Adrenal gland (tissue), 12 donors: ENCODE results near the gene ATF6. TPM values are rescaled to one million over a fixed set of nuclear protein-coding genes. Genes with fewer than 3 reads are reported as not detected.
A peak's percentile ranks its signal among the peaks of the same experiment; 100 is the strongest.

ENCODE experiments used
- DNase-seq, 7 donors: peaks; one replicate each; pipeline ENCODE4 v3.0.0-alpha.2; 2019 to 2020
- H3K27ac ChIP-seq, 5 donors: fragments of 200-600 bp; sonication (generic) in 4 of 5; 1 replicate in 3 of 5; 2 replicates in 2 of 5; pipeline versions ENCODE4 v1.5.1 to v1.8.0; 2016 to 2020; ENCODE audit warnings: mild to moderate bottlenecking in 1 of 5
- H3K27me3 ChIP-seq: fragments of 200-600 bp; 2 replicates; pipeline ENCODE4 v1.8.0; 2021
- H3K36me3 ChIP-seq, 2 donors: fragments of 200-600 bp; replicated peaks in 1 of 2; 1 replicate in 1 of 2; 2 replicates in 1 of 2; pipeline versions ENCODE4 v1.5.1 to v1.8.0; 2018 to 2022
- H3K4me1 ChIP-seq, 2 donors: fragments of 200-600 bp; replicated peaks in 1 of 2; 1 replicate in 1 of 2; 2 replicates in 1 of 2; pipeline versions ENCODE4 v1.5.1 to v1.8.0; 2018 to 2021
- H3K4me3 ChIP-seq, 4 donors: fragments of 200-600 bp; sonication (generic) in 3 of 4; one replicate each; pipeline ENCODE4 v1.5.1; 2016 to 2018
- H3K9me3 ChIP-seq, 3 donors: fragments of 200-600 bp; sonication (generic) in 1 of 3; replicated peaks in 1 of 3; 1 replicate in 2 of 3; 2 replicates in 1 of 3; pipeline versions ENCODE4 v1.5.1 to v1.8.0; 2016 to 2021
- POLR2A ChIP-seq, 2 donors: fragments of 450-650 bp; IDR thresholded peaks; one replicate each; pipeline ENCODE4 v1.6.1; 2017; ENCODE audit warnings: antibody characterized with exemption in 2 of 2, mild to moderate bottlenecking in 2 of 2, moderate library complexity in 1 of 2
- WGBS, 4 donors: extraction: QIAGEN DNeasy Blood & Tissue Kit in 2 of 4; methylation state at CpG; one replicate each; pipeline versions ENCODE4 v1.1.5 to v1.1.7; 2013 to 2017; 5-methylcytosine and 5-hydroxymethylcytosine counted together
- intact Hi-C, 2 donors: fragments of 100-400 bp; cut with DNase I; formaldehyde crosslinking; loops; one replicate each; pipeline versions ENCODE4 v1.14.1 to v1.15.0; 2022 to 2023
- polyA plus RNA-seq, 3 donors: library from polyadenylated mRNA; stranded (reverse); fragments of 200-250 nt in 2 of 3; fragments of 350-450 nt in 1 of 3; fragmentation: Illumina TruSeq in 1 of 3; extraction: RNeasy Lipid Tissue Mini Kit (QIAGEN cat#74804) in 1 of 3; gene quantifications; one replicate each; pipeline ENCODE4 v1.2.3, GENCODE V29; 2013 to 2014
- total RNA-seq, 9 donors: library from RNA; depleted of rRNA in 4 of 9; stranded (reverse); fragments of >200 nt in 4 of 9; fragments of 120-200 nt in 1 of 9; fragmentation: NEBNext Ultra II Directional in 1 of 9; extraction: Animal tissue kit (Norgen Biotek cat#: 25700) in 1 of 9; gene quantifications; one replicate each; pipeline versions ENCODE4 v1.1.0 to v1.2.4, GENCODE V29; 2013 to 2023
- TF ChIP-seq, protein P1 (sequence below), 6 experiments: fragments of 450-650 bp in 4 of 6; fragments of 200-600 bp in 2 of 6; sonication (generic) in 1 of 6; IDR thresholded peaks; 1 replicate in 5 of 6; 2 replicates in 1 of 6; pipeline versions ENCODE4 v1.5.1 to v1.8.0; 2016 to 2021; ENCODE audit warnings: antibody characterized with exemption in 6 of 6, mild to moderate bottlenecking in 2 of 6, moderate library complexity in 1 of 6
- donor health status: healthy with polysubstance abuse.
- donor health status: Bipolar disorder and iron deficiency.
- donor health status: DM: yes; HTN: yes; CAD: no.
- donor health status: DM: no; HTN: no; CAD: no.
- donor health status: DM: no; HTN: no; CAD: no.
- donor health status: DM: yes; HTN: yes; CAD: no.

The ATF6 gene
- total and polyA plus RNA-seq, 12 donors, result 3.5 to 34.2 (median 28.0) TPM

GRCh38 chr1:161773791-161774190 is 7.7 kb downstream of the ATF6 start:
- no peak for TF ChIP-seq POLR2A (IDR thresholded peaks at IDR 0.05)
- TF ChIP-seq, protein P1, sequence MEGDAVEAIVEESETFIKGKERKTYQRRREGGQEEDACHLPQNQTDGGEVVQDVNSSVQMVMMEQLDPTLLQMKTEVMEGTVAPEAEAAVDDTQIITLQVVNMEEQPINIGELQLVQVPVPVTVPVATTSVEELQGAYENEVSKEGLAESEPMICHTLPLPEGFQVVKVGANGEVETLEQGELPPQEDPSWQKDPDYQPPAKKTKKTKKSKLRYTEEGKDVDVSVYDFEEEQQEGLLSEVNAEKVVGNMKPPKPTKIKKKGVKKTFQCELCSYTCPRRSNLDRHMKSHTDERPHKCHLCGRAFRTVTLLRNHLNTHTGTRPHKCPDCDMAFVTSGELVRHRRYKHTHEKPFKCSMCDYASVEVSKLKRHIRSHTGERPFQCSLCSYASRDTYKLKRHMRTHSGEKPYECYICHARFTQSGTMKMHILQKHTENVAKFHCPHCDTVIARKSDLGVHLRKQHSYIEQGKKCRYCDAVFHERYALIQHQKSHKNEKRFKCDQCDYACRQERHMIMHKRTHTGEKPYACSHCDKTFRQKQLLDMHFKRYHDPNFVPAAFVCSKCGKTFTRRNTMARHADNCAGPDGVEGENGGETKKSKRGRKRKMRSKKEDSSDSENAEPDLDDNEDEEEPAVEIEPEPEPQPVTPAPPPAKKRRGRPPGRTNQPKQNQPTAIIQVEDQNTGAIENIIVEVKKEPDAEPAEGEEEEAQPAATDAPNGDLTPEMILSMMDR (IDR thresholded peaks at IDR 0.05), result no peak
- H3K4me1 ChIP-seq, result peaks cover 11 to 44% of the 10 kb centered on the region in 2 donors
- H3K9me3 ChIP-seq, result no peaks in the 10 kb centered on the region
- intact Hi-C loops, result no loop called here
- H3K27ac ChIP-seq, result peak overlapping the region in 1 of 5 donors; percentile 58
- no peaks in the 10 kb centered on the region for H3K27me3 ChIP-seq
- 29 to 48% (median 37%) methylated on average over 4 of the region's 4 CpGs for WGBS, 4 donors
- H3K4me3 ChIP-seq, result no peak overlapping the region
- H3K36me3 ChIP-seq, result no peaks in the 10 kb centered on the region
- DNase-seq, result no peak

DNA sequence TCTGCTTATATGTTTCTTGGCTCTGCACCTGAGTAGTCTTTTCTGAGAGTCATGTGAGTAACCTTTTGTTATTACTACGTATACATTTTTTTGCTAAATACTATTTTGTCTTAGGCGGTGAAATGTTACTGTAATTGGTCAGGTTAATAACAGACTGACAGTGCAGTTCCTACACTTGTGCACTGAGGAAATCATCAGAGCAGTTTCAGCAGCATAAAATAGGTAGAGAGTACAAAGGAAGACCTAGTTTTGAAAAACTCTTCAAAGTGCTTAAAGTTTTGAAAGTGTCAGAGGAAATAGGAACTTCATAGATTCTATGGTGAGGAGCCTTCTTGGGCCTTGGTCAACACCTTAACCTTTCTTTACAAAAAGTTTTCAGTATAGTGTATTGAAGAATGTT is 11.1 kb downstream of the ATF6 start:
- TF ChIP-seq, protein P1 (IDR thresholded peaks at IDR 0.05), result no peak
- TF ChIP-seq POLR2A (IDR thresholded peaks at IDR 0.05), result no peak
- H3K27me3 ChIP-seq, result no peaks in the 10 kb centered on the region
- peaks cover 11 to 18% of the 10 kb centered on the region in 2 donors for H3K4me1 ChIP-seq
- no peak overlapping the region for H3K27ac ChIP-seq
- DNase-seq, result no peak
- H3K36me3 ChIP-seq, result peaks cover 0 to under 1% of the 10 kb centered on the region in 2 donors
- WGBS, 4 donors, result 91 to 97% (median 93%) methylated on average over 2 of the region's 2 CpGs
- intact Hi-C loops, result no loop called here
- no peak overlapping the region for H3K4me3 ChIP-seq
- H3K9me3 ChIP-seq, result no peaks in the 10 kb centered on the region

GRCh38 chr1:161778522-161778921 is 12.4 kb downstream of the ATF6 start:
- WGBS, 4 donors, result 90 to 100% (median 99%) methylated on average over 1 of the region's 1 CpG

DNA sequence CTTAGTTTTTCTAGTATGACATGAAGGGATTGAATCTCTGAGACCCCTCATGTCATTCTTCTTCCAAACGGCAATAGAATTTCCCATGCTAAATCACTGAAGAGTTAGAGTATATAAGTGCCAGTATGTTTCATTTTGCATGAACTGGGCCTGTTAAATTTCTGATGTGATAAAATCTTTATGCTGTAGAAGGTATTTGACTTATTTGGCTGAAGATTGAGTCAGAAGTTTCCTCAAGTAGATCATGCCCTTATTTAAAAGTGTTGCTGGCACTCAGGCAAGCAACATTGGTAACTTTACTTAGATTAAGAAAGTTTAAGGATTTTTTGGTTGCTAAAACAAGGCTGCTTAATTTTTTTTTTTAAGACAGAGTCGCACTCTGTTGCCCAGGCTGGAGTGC is 13.3 kb downstream of the ATF6 start:
- Histone ChIP-seq H3K9me3 (no peaks in the 10 kb centered on the region), H3K27me3 (no peaks in the 10 kb centered on the region), H3K4me3 (no peak overlapping the region), H3K27ac (no peak overlapping the region), H3K4me1 (peaks cover 0 to 7% of the 10 kb centered on the region in 2 donors), H3K36me3 (peaks cover 0 to 13% of the 10 kb centered on the region in 2 donors)
- intact Hi-C loops, result no loop called here
- 77 to 91% (median 85%) methylated on average over 2 of the region's 2 CpGs for WGBS, 4 donors
- TF ChIP-seq POLR2A (IDR thresholded peaks at IDR 0.05), result no peak
- TF ChIP-seq, protein P1 (IDR thresholded peaks at IDR 0.05), result no peak
- DNase-seq, result no peak

More at GRCh38 chr1:161778522-161778921, 12.4 kb downstream of the ATF6 start:
- H3K9me3 ChIP-seq, result no peaks in the 10 kb centered on the region
- H3K4me3 ChIP-seq, result no peak overlapping the region
- no peak for TF ChIP-seq POLR2A (IDR thresholded peaks at IDR 0.05)
- TF ChIP-seq, protein P1 (IDR thresholded peaks at IDR 0.05), result no peak
- no peak overlapping the region for H3K27ac ChIP-seq
- DNase-seq, result no peak
- H3K36me3 ChIP-seq, result peaks cover 0 to 5% of the 10 kb centered on the region in 2 donors
- intact Hi-C loops, result no loop called here
- peaks cover 5 to 12% of the 10 kb centered on the region in 2 donors for H3K4me1 ChIP-seq
- H3K27me3 ChIP-seq, result no peaks in the 10 kb centered on the region
